NCI-H146 treated with DMSO at 0.1 percent for 48 hours (cell line): ENCODE data around the gene PNMA6E.
A peak's percentile ranks its signal among the peaks of the same experiment; 100 is the strongest.

ENCODE experiments used
- DNase-seq: peaks from one replicate; lab custom pipeline; 2025; ENCODE audit not compliant: unreplicated experiment; lab: John Stamatoyannopoulos, UW

Gene PNMA6E

GRCh38 chrX:153435845-153436244 is 34.7 kb upstream of the PNMA6E start:
- DNase-seq: no peak

- DNase-seq: no peak
These were observed 33.7 kb upstream of the PNMA6E start for GRCh38 chrX:153434801-153435200.

- no peak for DNase-seq
These were observed 32.7 kb upstream of the PNMA6E start for GRCh38 chrX:153433781-153434285.

GRCh38 chrX:153433161-153433680 is 32.1 kb upstream of the PNMA6E start:
- DNase-seq: no peak

GRCh38 chrX:153430796-153431195 is 29.6 kb upstream of the PNMA6E start:
- no peak for DNase-seq

GRCh38 chrX:153426204-153426603 is 25.1 kb upstream of the PNMA6E start:
- DNase-seq: no peak

GRCh38 chrX:153423652-153424051 is 22.5 kb upstream of the PNMA6E start:
- DNase-seq: no peak

GRCh38 chrX:153421856-153422255 is 20.7 kb upstream of the PNMA6E start:
- DNase-seq: no peak

GRCh38 chrX:153420851-153421599 is 19.9 kb upstream of the PNMA6E start:
- DNase-seq: no peak

- no peak for DNase-seq
These were observed 16.5 kb upstream of the PNMA6E start for GRCh38 chrX:153417637-153418036.

- no peak for DNase-seq
These were observed 15.8 kb upstream of the PNMA6E start for GRCh38 chrX:153416781-153417450.

- no peak for DNase-seq
These were observed 13.8 kb upstream of the PNMA6E start for GRCh38 chrX:153414856-153415510.

GRCh38 chrX:153413731-153414130 is 12.6 kb upstream of the PNMA6E start:
- DNase-seq: no peak

- DNase-seq: no peak
These were observed 11.9 kb upstream of the PNMA6E start for GRCh38 chrX:153412746-153413720.

GRCh38 chrX:153411988-153412574 is 10.9 kb upstream of the PNMA6E start:
- peak; percentile 1 for DNase-seq

- DNase-seq: no peak
These were observed 10.3 kb upstream of the PNMA6E start, which contains the start of gene ZFP92 for GRCh38 chrX:153411255-153411987. ZFP92 (plus strand) TSS chrX:153411472; CDS start chrX:153418323, 6,851 bp downstream.

GRCh38 chrX:153410888-153411254 is 9.7 kb upstream of the PNMA6E start:
- no peak for DNase-seq

GRCh38 chrX:153410373-153410772 is 9.2 kb upstream of the PNMA6E start:
- DNase-seq: no peak

- DNase-seq: no peak
These were observed 8.4 kb upstream of the PNMA6E start for GRCh38 chrX:153409414-153410101.
